Fibroblast of skin of back (primary cell): Measurements from ENCODE around the gene LSM14B. TPM values are rescaled to one million over a fixed set of nuclear protein-coding genes. Genes with fewer than 3 reads are reported as not detected.
A peak's percentile ranks its signal among the peaks of the same experiment; 100 is the strongest.
"Not testable (repeated sequence)": the region's sequence is repeated elsewhere in the genome, so short reads cannot be mapped to it uniquely, and the experiment has no call there.

ENCODE experiments used
- DNase-seq: peaks from one replicate; pipeline ENCODE4 v3.0.0-alpha.2; 2013
- polyA plus RNA-seq, 2 experiments: library from polyadenylated mRNA; unstranded; fragments of 120-200 nt; gene quantifications; one replicate each; pipeline ENCODE4 v1.2.1, GENCODE V29; 2013; ENCODE audit not compliant: insufficient read length in 2 of 2

LSM14B gene
- polyA plus RNA-seq (2013, experiment 1 of 2; ENCODE audit: insufficient read length): 51.5 TPM
- polyA plus RNA-seq (2013, experiment 2 of 2; ENCODE audit: insufficient read length): 39.6 TPM

- peak; percentile 96 for DNase-seq
These were observed at the start of gene LSM14B for GRCh38 chr20:62121776-62122653. LSM14B (plus strand) TSS chr20:62122475; CDS start chr20:62122667, 192 bp downstream.

DNA sequence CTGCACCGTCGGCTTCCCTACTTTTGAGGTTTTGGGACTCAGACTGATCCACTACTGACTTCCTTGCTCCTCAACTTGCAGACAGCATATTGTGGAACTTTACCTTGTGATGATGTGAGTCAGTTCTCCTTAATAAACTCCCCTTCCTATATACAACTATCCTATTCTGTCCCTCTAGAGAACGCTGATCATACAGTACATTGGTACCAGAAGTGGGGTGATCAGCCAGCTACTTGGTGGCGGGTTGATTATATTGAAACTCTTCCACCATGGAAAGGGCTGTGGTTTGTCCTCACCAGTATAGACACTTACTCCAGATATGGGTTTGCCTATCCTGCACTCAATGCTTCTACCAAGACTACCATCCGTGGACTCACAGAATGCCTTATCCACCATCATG is 49.0 kb upstream of the LSM14B start:
- no peak for DNase-seq

- no peak for DNase-seq
These were observed 43.1 kb upstream of the LSM14B start for GRCh38 chr20:62079166-62079565.

- DNase-seq: no peak
These were observed 41.9 kb upstream of the LSM14B start for GRCh38 chr20:62080249-62080990.

GRCh38 chr20:62083312-62083711 is 39.0 kb upstream of the LSM14B start:
- DNase-seq: no peak

- not testable (repeated sequence) for DNase-seq
These were observed 38.1 kb upstream of the LSM14B start for GRCh38 chr20:62084224-62084623.

DNA sequence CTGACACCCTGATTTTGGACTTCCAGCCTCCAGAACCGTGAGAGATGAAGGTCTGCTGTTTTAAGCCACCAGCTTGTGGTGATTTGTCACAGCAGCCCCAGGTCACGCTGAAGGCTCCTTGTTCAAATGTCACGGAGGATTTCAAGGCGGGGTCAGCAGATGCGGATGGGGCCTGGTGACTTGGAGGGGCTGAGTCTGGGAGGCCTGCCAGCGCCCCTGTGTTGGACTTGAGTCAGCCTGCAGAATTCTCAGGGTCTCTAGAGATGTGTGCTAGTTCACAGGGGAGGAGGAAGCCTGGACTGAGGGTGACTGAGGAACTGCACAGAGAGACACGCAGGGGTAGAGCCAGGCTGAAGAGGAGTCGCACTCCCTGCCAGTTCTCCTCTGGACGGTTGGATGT is 37.1 kb upstream of the LSM14B start:
- no peak for DNase-seq

- DNase-seq: no peak
These were observed 35.0 kb upstream of the LSM14B start for GRCh38 chr20:62087227-62087626.

DNA sequence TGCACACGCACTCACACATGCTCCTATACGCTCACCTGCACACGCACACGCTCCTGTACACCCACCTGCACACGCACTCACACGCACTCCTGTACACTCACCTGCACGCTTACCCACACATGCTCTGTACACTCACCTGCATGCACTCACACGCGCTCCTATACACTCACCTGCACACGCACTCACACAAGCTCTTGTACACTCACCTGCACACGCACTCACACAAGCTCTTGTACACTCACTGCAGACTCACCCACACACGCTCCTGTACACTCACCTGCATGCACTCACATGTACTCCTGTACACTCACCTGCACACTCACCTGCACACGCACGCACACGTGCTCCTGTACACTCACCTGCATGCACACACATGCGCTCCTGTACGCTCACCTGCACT is 34.6 kb upstream of the LSM14B start:
- DNase-seq: no peak

GRCh38 chr20:62088258-62089127 is 33.8 kb upstream of the LSM14B start:
- DNase-seq: peak; percentile 64

- no peak for DNase-seq
These were observed 32.9 kb upstream of the LSM14B start for GRCh38 chr20:62089393-62089792.

GRCh38 chr20:62096421-62097380 is 25.6 kb upstream of the LSM14B start:
- no peak for DNase-seq

DNA sequence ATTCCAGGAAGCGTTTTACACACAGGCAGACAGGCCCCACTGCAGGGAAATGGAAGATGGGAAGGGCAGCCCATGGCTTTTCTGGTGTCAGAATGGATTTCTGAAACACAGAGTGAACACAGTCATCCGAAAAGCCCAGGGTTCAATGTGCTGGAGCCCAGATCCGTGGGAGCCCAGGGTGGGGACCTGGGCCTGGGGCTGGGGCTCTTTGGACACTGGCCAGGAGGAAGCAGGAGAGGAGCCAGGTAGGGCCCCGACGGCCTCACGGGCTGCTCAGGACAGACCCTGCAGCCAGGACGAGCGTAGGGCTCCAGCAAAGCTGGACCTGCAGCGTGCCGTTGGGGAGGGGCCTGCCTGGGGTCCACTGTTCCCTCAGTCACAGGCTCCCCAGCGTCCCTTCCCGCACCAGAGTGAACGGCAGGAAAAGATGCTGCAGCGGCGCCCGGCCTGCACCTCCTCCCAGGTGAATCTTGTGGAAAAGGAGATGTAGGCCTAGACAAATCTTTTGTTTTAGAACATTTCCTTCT is 24.3 kb upstream of the LSM14B start:
- DNase-seq: no peak

DNA sequence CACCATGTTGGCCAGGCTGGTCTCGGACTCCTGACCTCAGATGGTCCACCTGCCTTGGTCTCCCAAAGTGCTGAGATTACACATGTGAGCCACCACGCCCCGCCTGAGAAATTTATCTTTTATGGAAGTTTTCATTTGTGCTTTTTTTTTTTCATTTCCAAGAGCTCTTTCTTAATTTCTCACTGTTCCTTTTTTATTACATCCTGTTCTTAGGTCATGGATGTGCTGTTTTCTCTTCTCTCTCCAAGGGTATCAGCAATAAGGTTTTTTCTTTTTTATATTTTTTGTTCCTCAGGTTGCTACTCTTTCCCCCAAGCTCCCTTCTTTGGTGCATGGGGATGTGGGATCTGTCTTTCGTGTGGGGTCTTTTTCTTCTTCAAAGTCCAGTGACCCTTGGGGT is 21.2 kb upstream of the LSM14B start:
- DNase-seq: no peak

GRCh38 chr20:62103508-62104233 is 18.6 kb upstream of the LSM14B start:
- DNase-seq: no peak

DNA sequence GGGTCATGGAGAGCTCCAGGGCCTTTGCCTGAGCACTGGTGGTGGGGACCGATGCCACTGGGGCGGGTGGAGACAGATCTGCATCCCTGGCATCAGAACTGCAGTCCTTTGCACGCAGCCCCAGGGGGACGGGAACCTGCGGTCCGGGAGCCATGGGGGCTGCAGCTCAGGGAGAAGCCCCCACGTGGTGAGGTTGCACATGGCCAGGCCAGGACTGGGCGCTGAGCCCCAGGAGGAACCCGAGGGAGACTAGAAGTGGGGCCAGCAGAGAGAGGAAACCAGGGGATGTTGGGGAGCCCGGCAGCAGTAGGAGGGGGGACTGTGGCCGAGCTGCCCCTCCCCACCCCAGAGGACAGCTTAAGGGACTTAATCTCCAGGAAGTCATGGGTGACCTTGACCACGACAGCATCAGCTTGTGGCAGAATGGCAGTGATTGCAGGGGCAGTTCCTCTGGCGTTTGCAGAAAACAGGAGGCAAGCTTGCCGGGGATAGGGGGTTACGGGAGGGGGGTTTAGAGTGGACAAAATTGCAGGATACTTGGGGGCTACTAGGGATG is 18.0 kb upstream of the LSM14B start:
- no peak for DNase-seq

DNA sequence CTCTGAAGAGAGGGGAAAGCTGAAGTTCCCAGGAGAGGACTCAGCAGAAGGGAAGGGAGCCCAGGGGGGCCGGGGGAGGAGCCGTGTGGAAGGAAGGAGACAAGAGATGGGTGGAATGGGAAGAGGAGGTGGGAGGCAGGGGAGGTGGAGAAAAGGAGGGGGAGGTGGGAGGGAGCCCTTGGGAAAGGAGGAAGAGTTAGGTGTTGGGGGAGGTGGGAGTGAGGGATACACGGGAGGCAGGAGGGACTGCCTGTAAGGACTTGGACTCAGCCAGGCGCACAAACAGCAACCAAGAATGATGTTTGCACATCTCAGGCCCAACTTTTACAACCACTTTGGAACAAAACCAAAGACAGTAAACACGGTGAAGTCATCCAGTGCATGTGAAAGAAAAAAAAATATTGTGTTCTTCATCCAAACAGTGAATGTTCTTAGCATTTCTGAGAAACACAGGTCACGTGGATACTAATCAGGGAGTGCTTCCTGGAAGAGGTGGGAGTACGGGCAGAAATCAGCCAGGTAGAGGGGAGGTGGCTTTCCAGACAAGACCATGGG is 17.4 kb upstream of the LSM14B start:
- DNase-seq: no peak

DNA sequence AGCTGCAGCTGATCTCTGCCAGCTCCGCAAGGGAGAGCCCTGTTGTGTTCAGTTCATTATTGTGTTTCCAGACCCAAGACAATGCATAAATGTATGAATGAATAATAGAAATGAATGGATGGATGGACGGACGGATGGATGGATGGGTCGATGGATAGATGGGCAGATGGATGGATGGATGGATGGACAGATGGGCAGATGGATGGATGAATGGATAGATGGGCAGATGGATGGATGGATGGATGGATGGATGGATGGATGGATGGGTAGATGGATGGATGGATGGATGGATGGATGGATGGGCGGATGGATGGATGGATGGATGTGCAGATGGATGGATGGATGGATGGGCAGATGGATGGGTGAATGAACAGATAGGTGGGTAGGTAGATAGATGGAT is 16.7 kb upstream of the LSM14B start:
- DNase-seq: no peak

GRCh38 chr20:62111148-62111547 is 11.1 kb upstream of the LSM14B start:
- DNase-seq: no peak

DNA sequence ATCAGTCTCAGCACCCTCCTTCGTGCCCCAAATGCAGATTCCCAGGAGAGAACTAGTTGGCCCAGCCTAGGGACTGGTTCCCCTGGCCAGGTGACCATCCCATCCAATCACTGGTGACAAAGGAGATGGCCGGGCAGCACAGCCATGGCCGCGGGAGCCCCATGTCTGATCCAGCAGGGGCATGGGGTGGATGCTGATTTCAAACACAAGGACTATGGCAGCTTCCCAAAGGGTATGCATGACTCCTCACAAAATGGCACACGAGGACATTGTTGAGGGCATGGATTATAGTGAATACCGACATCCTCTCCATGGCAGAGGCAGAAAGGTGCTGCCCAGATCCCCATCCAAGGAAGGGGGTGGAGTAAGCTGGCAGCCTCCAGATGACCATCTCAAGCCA is 9.9 kb upstream of the LSM14B start:
- no peak for DNase-seq
